Caco-2 (cell line): ENCODE measurements around the gene SNCG. TPM values are rescaled to one million over a fixed set of nuclear protein-coding genes. Genes with fewer than 3 reads are reported as not detected.

Source experiments
- BruUV-seq: library from RNA; stranded (reverse); fragments of 400-500 nt; replicated peaks from 2 replicates; lab custom pipeline; 2021; lab: Mats Ljungman, UMichigan
- CTCF ChIA-PET: fragments of 300-600 bp; sonication (Branson Sonifier 250); formaldehyde crosslinking; loops from one replicate; lab custom pipeline; 2022; ENCODE audit warnings: antibody characterized with exemption; lab: Charles Lee
- POLR2A ChIA-PET: fragments of 300-600 bp; sonication (Branson Sonifier 250); formaldehyde crosslinking; loops from one replicate; lab custom pipeline; 2022; ENCODE audit warnings: antibody characterized with exemption; lab: Charles Lee
- DNase-seq, 2 experiments: peaks; one replicate each; pipeline versions ENCODE4 v3.0.0 to v3.0.0-alpha.2; 2020 to 2022
- H3K27me3 ChIP-seq: replicated peaks from 2 replicates; pipeline ENCODE4 v1.6.0; 2011; ENCODE audit warnings: low read length; ENCODE audit not compliant: control insufficient read depth, insufficient read depth
- H3K36me3 ChIP-seq: 2 replicates; pipeline ENCODE4 v1.5.1; 2011; ENCODE audit warnings: low read length; ENCODE audit not compliant: control insufficient read depth, insufficient read depth
- H3K4me1 ChIP-seq: fragments of 250-450 bp; sonication (Bioruptor Pico); 2 replicates; pipeline ENCODE4 v1.5.1; 2020; ENCODE audit warnings: mild to moderate bottlenecking
- H3K4me3 ChIP-seq: 2 replicates; pipeline ENCODE4 v1.5.1; 2011; ENCODE audit warnings: low read depth, mild to moderate bottlenecking, control low read depth, low read length
- H3K9me3 ChIP-seq: fragments of 250-450 bp; sonication (Bioruptor Pico); 2 replicates; pipeline ENCODE4 v1.5.1; 2020; ENCODE audit warnings: mild to moderate bottlenecking, moderate library complexity
- H3K27ac Mint-ChIP-seq: one replicate; pipeline ENCODE4 v1.8.0; 2022; ENCODE audit warnings: mixed read lengths; ENCODE audit not compliant: unreplicated experiment
- H3K27me3 Mint-ChIP-seq: one replicate; pipeline ENCODE4 v1.8.0; 2022; ENCODE audit warnings: mixed read lengths; ENCODE audit not compliant: insufficient read depth, unreplicated experiment
- H3K36me3 Mint-ChIP-seq: one replicate; pipeline ENCODE4 v1.8.0; 2022; ENCODE audit warnings: mild to moderate bottlenecking, mixed read lengths; ENCODE audit not compliant: insufficient read depth, unreplicated experiment
- H3K4me1 Mint-ChIP-seq: one replicate; pipeline ENCODE4 v1.8.0; 2022; ENCODE audit warnings: low read depth, mixed read lengths; ENCODE audit not compliant: unreplicated experiment
- H3K4me3 Mint-ChIP-seq: one replicate; pipeline ENCODE4 v1.8.0; 2022; ENCODE audit warnings: mild to moderate bottlenecking, moderate library complexity, mixed read lengths; ENCODE audit not compliant: unreplicated experiment
- H3K9me3 Mint-ChIP-seq: one replicate; pipeline ENCODE4 v1.8.0; 2022; ENCODE audit warnings: mixed read lengths; ENCODE audit not compliant: unreplicated experiment
- CTCF ChIP-seq, 2 experiments: fragments of 200-600 bp in 1 of 2; IDR thresholded peaks; 1 replicate in 1 of 2; 2 replicates in 1 of 2; pipeline versions ENCODE4 v1.5.1 to v1.8.0; 2011 to 2022; ENCODE audit warnings: antibody characterized with exemption in 1 of 2, control low read depth in 1 of 2, inconsistent platforms in 1 of 2, low read depth in 1 of 2, low read length in 1 of 2, mild to moderate bottlenecking in 1 of 2, moderate library complexity in 1 of 2; ENCODE audit not compliant: insufficient read depth in 1 of 2, severe bottlenecking in 1 of 2, unreplicated experiment in 1 of 2
- intact Hi-C: fragments of 100-400 bp; cut with micrococcal nuclease; formaldehyde crosslinking; loops from one replicate; pipeline ENCODE4 v1.10.0; 2022; ENCODE audit not compliant: unreplicated experiment
- total RNA-seq: library from RNA; stranded (reverse); gene quantifications from 2 replicates; pipeline ENCODE4 v1.2.3, GENCODE V29; 2022

Gene SNCG
- total RNA-seq, 1 experiment from 2014 or later, result 0.45 TPM

GRCh38 chr10:86964061-86964846 is 5.9 kb downstream of the SNCG start:
- Histone ChIP-seq H3K4me3 (no peak overlapping the region), H3K36me3 (no peaks in the 10 kb centered on the region), H3K4me1 (peaks cover 21% of the 10 kb centered on the region), H3K9me3 (no peaks in the 10 kb centered on the region), H3K27me3 (no peaks in the 10 kb centered on the region)
- no peaks in the 10 kb centered on the region for H3K9me3 Mint-ChIP-seq
- intact Hi-C loops, result no loop called here
- H3K27ac Mint-ChIP-seq, result no peak overlapping the region
- H3K4me1 Mint-ChIP-seq, result peaks cover 15% of the 10 kb centered on the region
- POLR2A ChIA-PET, result interaction anchor here (0.6 kb wide), 1 partner anchor 8 kb away, joined by 3 read pairs; no protein-coding TSS in a partner anchor
- no peak overlapping the region for H3K4me3 Mint-ChIP-seq
- no peak for TF ChIP-seq CTCF (IDR thresholded peaks at IDR 0.05; ENCODE audit: insufficient read depth in 1 of 2, low read depth in 1 of 2, low read length in 1 of 2, severe bottlenecking in 1 of 2, unreplicated experiment in 1 of 2)
- no peaks in the 10 kb centered on the region for H3K27me3 Mint-ChIP-seq
- CTCF ChIA-PET, result no interaction called here
- BruUV-seq, result no TSS peak
- peaks cover 8% of the 10 kb centered on the region for H3K36me3 Mint-ChIP-seq
- no peak for DNase-seq

GRCh38 chr10:86964847-86965190 is 6.4 kb downstream of the SNCG start:
- H3K4me1 ChIP-seq, result peaks cover 20% of the 10 kb centered on the region
- POLR2A ChIA-PET, result interaction anchor here (0.6 kb wide), 1 partner anchor 9 kb away, joined by 3 read pairs; no protein-coding TSS in a partner anchor
- no peak overlapping the region for H3K27ac Mint-ChIP-seq

More at GRCh38 chr10:86964847-86965190, 6.4 kb downstream of the SNCG start:
- intact Hi-C loops, result no loop called here
- CTCF ChIA-PET, result interaction anchor here (2.2 kb wide), 1 partner anchor 26 kb away, joined by 21 read pairs; no protein-coding TSS in a partner anchor
- peaks cover 15% of the 10 kb centered on the region for H3K4me1 Mint-ChIP-seq
- H3K36me3 Mint-ChIP-seq, result peaks cover 8% of the 10 kb centered on the region
- H3K27me3 Mint-ChIP-seq, result no peaks in the 10 kb centered on the region
- H3K9me3 Mint-ChIP-seq, result no peaks in the 10 kb centered on the region
- DNase-seq, result no peak
- H3K4me3 ChIP-seq, result no peak overlapping the region
- no peaks in the 10 kb centered on the region for H3K36me3 ChIP-seq
- no peaks in the 10 kb centered on the region for H3K9me3 ChIP-seq
- no peak overlapping the region for H3K4me3 Mint-ChIP-seq
- H3K27me3 ChIP-seq, result no peaks in the 10 kb centered on the region
- no peak for TF ChIP-seq CTCF (IDR thresholded peaks at IDR 0.05; ENCODE audit: insufficient read depth in 1 of 2, low read depth in 1 of 2, low read length in 1 of 2, severe bottlenecking in 1 of 2, unreplicated experiment in 1 of 2)
- no TSS peak for BruUV-seq
